Measurements from ENCODE around the gene ACY1.

DNA sequence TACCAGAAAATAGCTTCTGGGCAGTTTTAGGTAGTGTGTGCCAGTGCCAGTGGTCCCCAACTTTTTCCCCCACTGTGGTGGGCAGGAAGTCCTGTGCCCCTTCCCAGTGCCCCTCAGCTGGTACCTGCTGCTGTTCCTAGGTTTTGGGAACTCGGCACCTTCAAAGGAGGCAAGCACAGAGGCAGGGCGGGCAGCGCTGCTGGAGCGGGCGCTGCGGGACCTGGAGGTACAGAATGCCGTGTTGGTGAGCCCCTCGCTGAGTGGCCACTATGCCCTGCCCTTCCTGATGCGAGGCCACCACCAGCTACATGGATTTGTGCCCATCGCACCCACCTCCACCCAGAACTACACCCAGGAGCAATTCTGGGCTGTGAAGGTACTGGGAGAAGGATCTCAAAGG, 3.1 kb upstream of the ACY1 start:
- TF ChIP-seq, protein P1, sequence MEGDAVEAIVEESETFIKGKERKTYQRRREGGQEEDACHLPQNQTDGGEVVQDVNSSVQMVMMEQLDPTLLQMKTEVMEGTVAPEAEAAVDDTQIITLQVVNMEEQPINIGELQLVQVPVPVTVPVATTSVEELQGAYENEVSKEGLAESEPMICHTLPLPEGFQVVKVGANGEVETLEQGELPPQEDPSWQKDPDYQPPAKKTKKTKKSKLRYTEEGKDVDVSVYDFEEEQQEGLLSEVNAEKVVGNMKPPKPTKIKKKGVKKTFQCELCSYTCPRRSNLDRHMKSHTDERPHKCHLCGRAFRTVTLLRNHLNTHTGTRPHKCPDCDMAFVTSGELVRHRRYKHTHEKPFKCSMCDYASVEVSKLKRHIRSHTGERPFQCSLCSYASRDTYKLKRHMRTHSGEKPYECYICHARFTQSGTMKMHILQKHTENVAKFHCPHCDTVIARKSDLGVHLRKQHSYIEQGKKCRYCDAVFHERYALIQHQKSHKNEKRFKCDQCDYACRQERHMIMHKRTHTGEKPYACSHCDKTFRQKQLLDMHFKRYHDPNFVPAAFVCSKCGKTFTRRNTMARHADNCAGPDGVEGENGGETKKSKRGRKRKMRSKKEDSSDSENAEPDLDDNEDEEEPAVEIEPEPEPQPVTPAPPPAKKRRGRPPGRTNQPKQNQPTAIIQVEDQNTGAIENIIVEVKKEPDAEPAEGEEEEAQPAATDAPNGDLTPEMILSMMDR (optimal IDR thresholded peaks at IDR 0.05 in 1 of 3, IDR thresholded peaks at IDR 0.05 in 1 of 3, conservative IDR thresholded peaks at IDR 0.05 in 1 of 3; ENCODE audit: extremely low read depth in 1 of 3, insufficient read depth in 2 of 3, low read length in 3 of 3): no peak
- TF ChIP-seq EZH2 (IDR thresholded peaks at IDR 0.05; ENCODE audit: low read length): no peak
